Heart left ventricle (tissue), 16 donors: ENCODE measurements around the gene ADAP2. TPM values are rescaled to one million over a fixed set of nuclear protein-coding genes. Genes with fewer than 3 reads are reported as not detected.
A peak's percentile ranks its signal among the peaks of the same experiment; 100 is the strongest.
"Not testable (repeated sequence)": the region's sequence is repeated elsewhere in the genome, so short reads cannot be mapped to it uniquely, and the experiment has no call there.

ENCODE experiments used
- ATAC-seq, 4 donors: fragments of 200-7000 bp; cut with Tn5 transposase; one replicate each; pipeline ENCODE4 v1.9.1; 2020 to 2022; ENCODE audit warnings: moderate library complexity in 4 of 4, mild to moderate bottlenecking in 3 of 4, moderate number of reproducible peaks in 1 of 4
- DNase-seq, 5 donors: peaks; one replicate each; pipeline ENCODE4 v3.0.0-alpha.2; 2020
- H3K27ac ChIP-seq, 12 donors: fragments of 200-600 bp; sonication (generic) in 4 of 12; one replicate each; pipeline versions ENCODE4 v1.5.0 to v1.8.0; 2016 to 2022; ENCODE audit warnings: mild to moderate bottlenecking in 2 of 12
- H3K27me3 ChIP-seq, 9 donors: fragments of 200-600 bp; sonication (generic) in 2 of 9; one replicate each; pipeline versions ENCODE4 v1.5.1 to v1.8.0; 2016 to 2022; ENCODE audit warnings: mild to moderate bottlenecking in 3 of 9
- H3K36me3 ChIP-seq, 9 donors: fragments of 200-600 bp; sonication (generic) in 2 of 9; one replicate each; pipeline versions ENCODE4 v1.5.0 to v1.8.0; 2018 to 2022; ENCODE audit warnings: mild to moderate bottlenecking in 2 of 9
- H3K4me1 ChIP-seq, 12 donors: fragments of 200-600 bp; sonication (generic) in 4 of 12; one replicate each; pipeline versions ENCODE4 v1.5.0 to v1.8.0; 2016 to 2022; ENCODE audit warnings: mild to moderate bottlenecking in 3 of 12
- H3K4me3 ChIP-seq, 12 donors: fragments of 200-600 bp; sonication (generic) in 4 of 12; one replicate each; pipeline versions ENCODE4 v1.5.0 to v1.8.0; 2017 to 2022; ENCODE audit warnings: mild to moderate bottlenecking in 9 of 12, moderate library complexity in 4 of 12
- H3K9me3 ChIP-seq, 12 donors: fragments of 200-600 bp; sonication (generic) in 4 of 12; one replicate each; pipeline versions ENCODE4 v1.5.0 to v1.8.0; 2016 to 2022; ENCODE audit warnings: mild to moderate bottlenecking in 1 of 12
- POLR2A ChIP-seq, 2 donors: fragments of 450-650 bp; IDR thresholded peaks; one replicate each; pipeline ENCODE4 v1.6.1; 2017; ENCODE audit warnings: antibody characterized with exemption in 2 of 2, mild to moderate bottlenecking in 2 of 2, moderate library complexity in 2 of 2
- WGBS, 4 donors: extraction: QIAGEN DNeasy Blood & Tissue Kit in 2 of 4; methylation state at CpG; one replicate each; pipeline versions ENCODE4 v1.1.5 to v1.1.7; 2013 to 2018; 5-methylcytosine and 5-hydroxymethylcytosine counted together
- intact Hi-C, 10 donors: fragments of 100-400 bp; cut with DNase I; formaldehyde crosslinking; loops; one replicate each; pipeline versions ENCODE4 v1.11.1 to v1.14.2; 2022
- polyA plus RNA-seq, 2 donors: library from polyadenylated mRNA; stranded (reverse); fragments of 200-250 nt; gene quantifications; one replicate each; pipeline ENCODE4 v1.2.3, GENCODE V29; 2013
- total RNA-seq, 9 donors: library from RNA; depleted of rRNA in 2 of 9; stranded (reverse); fragments of >200 nt in 2 of 9; fragmentation: NEBNext Ultra II Directional in 3 of 9; extraction: Animal tissue kit (Norgen Biotek cat#: 25700) in 3 of 9; gene quantifications; one replicate each; pipeline versions ENCODE4 v1.1.0 to v1.2.4, GENCODE V29; 2016 to 2023
- TF ChIP-seq, protein P1 (sequence below), 12 donors: fragments of 200-600 bp; sonication (generic) in 4 of 12; IDR thresholded peaks; one replicate each; pipeline versions ENCODE4 v1.5.0 to v1.8.0; 2018 to 2022; ENCODE audit warnings: antibody characterized with exemption in 12 of 12, mild to moderate bottlenecking in 5 of 12
- donor health status: ischemic (EF 13 %, LVEDD 7.1; RV severe dilation, severe dysfunction).
- donor health status: healthy with polysubstance abuse.
- donor health status: DM: no; HTN: yes; CAD: no.
- donor health status: DM: no; HTN: no; CAD: no.
- donor health status: ischemic (EF 25% LVEDD 6.9; RV normal size, moderate dysfunction).
- donor health status: ischemic (EF 25% LVEDD 5.7; RV mildly dilated, moderate dysfunction).
- donor health status: healthy.
- donor health status: DM: yes; HTN: yes; CAD: no.
- donor health status: ischemic (EF 35%, LVEDD 5.7; RV mildly dilated, moderate dysfunction).
- donor health status: nonischemic (EF 11% LVEDD 7.7; RV severe dilation, severe dysfunction).
- donor health status: DM: yes; HTN: yes; CAD: no.
- donor health status: PGD.
- donor health status: ischemic (EF 29% LVEDD 5.4; RV normal size, mild dysfunction).
- donor health status: nonischemic (EF 23%, LVEDD 6.1; RV moderate dilation, normal function).

Gene ADAP2
- total and polyA plus RNA-seq, 11 donors: 3.1 to 43.5 (median 6.4) TPM

GRCh38 chr17:30930495-30930894 lies 8.8 kb downstream of the ADAP2 start:
- Histone ChIP-seq H3K4me3 (no peak overlapping the region), H3K36me3 (peaks cover 0 to 70% (median 0%) of the 10 kb centered on the region in 9 donors), H3K4me1 (no peaks in the 10 kb centered on the region), H3K27ac (no peak overlapping the region), H3K27me3 (peaks cover 0 to 8% (median 0%) of the 10 kb centered on the region in 9 donors), H3K9me3 (no peaks in the 10 kb centered on the region)
- intact Hi-C loops: no loop called here
- DNase-seq (no peak), ATAC-seq (no peak)
- 88 to 89% (median 88%) methylated on average over 3 of the region's 3 CpGs for WGBS, 4 donors
- TF ChIP-seq POLR2A (IDR thresholded peaks at IDR 0.05): no peak
- TF ChIP-seq, protein P1, sequence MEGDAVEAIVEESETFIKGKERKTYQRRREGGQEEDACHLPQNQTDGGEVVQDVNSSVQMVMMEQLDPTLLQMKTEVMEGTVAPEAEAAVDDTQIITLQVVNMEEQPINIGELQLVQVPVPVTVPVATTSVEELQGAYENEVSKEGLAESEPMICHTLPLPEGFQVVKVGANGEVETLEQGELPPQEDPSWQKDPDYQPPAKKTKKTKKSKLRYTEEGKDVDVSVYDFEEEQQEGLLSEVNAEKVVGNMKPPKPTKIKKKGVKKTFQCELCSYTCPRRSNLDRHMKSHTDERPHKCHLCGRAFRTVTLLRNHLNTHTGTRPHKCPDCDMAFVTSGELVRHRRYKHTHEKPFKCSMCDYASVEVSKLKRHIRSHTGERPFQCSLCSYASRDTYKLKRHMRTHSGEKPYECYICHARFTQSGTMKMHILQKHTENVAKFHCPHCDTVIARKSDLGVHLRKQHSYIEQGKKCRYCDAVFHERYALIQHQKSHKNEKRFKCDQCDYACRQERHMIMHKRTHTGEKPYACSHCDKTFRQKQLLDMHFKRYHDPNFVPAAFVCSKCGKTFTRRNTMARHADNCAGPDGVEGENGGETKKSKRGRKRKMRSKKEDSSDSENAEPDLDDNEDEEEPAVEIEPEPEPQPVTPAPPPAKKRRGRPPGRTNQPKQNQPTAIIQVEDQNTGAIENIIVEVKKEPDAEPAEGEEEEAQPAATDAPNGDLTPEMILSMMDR (IDR thresholded peaks at IDR 0.05): no peak

- H3K4me3 ChIP-seq, intact Hi-C loops, H3K27me3 ChIP-seq, DNase-seq, H3K9me3 ChIP-seq, ATAC-seq, H3K27ac ChIP-seq, H3K4me1 ChIP-seq: not testable (repeated sequence)
- 81 to 89% (median 87%) methylated on average over 8 of the region's 8 CpGs for WGBS, 4 donors
- H3K36me3 ChIP-seq: peaks cover 0 to 70% (median 0%) of the 10 kb centered on the region in 9 donors
Measured at GRCh38 chr17:30931582-30931981, 9.8 kb downstream of the ADAP2 start.

- Histone ChIP-seq H3K4me3 (no peak overlapping the region), H3K9me3 (no peaks in the 10 kb centered on the region), H3K36me3 (peaks cover 0 to 68% (median 0%) of the 10 kb centered on the region in 9 donors), H3K4me1 (peaks cover 0 to 16% (median 0%) of the 10 kb centered on the region in 12 donors), H3K27me3 (no peaks in the 10 kb centered on the region), H3K27ac (peak overlapping the region in 1 of 12 donors; percentile 32)
- ATAC-seq (peak in 1 of 4 donors; percentile 42), DNase-seq (no peak)
- WGBS, 4 donors: 70 to 82% (median 71%) methylated on average over 5 of the region's 5 CpGs
- intact Hi-C loops: no loop called here
- TF ChIP-seq POLR2A (IDR thresholded peaks at IDR 0.05): no peak
- TF ChIP-seq, protein P1 (IDR thresholded peaks at IDR 0.05): no peak
Measured at GRCh38 chr17:30933966-30934365, 12.2 kb downstream of the ADAP2 start.

DNA sequence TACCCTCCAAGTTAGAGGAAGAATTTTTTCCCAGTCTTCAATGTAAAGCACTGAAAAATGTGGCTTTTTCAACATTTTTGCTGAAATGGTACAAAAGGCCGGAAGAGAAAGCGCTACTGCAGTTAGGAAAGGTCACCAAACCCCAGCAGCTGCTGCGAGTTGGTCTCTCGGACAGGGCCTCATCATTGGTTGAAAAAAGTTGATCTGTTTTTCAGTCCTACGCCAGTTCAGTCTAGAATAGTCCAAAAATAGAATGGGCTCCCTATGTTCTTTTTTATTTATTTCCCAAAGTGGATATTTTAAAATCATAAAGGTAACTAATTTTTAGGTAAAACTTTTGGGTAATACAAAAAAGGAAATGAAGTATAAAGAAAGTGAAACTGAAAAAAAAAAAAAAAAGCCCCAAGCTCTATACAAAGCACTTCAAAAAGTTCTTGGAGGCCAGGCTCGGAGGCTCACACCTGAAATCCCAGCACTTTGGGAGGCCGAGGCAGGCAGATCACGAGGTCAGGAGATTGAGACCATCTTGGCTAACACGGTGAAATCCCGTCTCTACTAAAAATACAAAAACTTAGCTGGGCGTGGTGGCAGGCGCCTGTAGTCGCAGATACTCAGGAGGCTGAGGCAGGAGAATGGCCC lies 17.4 kb downstream of the ADAP2 start:
- Histone ChIP-seq H3K27ac (peak overlapping the region in 7 of 12 donors; percentile 24 to 82 (median 34)), H3K27me3 (no peaks in the 10 kb centered on the region), H3K4me1 (peaks cover 0 to 16% (median 0%) of the 10 kb centered on the region in 12 donors), H3K9me3 (no peaks in the 10 kb centered on the region), H3K36me3 (peaks cover 0 to 75% (median 0%) of the 10 kb centered on the region in 9 donors), H3K4me3 (no peak overlapping the region)
- DNase-seq (peak in 1 of 5 donors; percentile 42), ATAC-seq (peak in 3 of 4 donors; percentile 24 to 53 (median 44))
- intact Hi-C loops: no loop called here
- TF ChIP-seq POLR2A (IDR thresholded peaks at IDR 0.05): no peak
- TF ChIP-seq, protein P1 (IDR thresholded peaks at IDR 0.05): no peak
- 80 to 86% (median 82%) methylated on average over 13 of the region's 13 CpGs for WGBS, 4 donors
